ENCODE measurements around the gene PFKFB4. TPM values are rescaled to one million over a fixed set of nuclear protein-coding genes. Genes with fewer than 3 reads are reported as not detected.

The PFKFB4 gene
- total RNA-seq, 1 donor, result 18.1 TPM

GRCh38 chr3:48511551-48511950, 45.1 kb downstream of the PFKFB4 start:
- H3K4me3 ChIP-seq (ENCODE audit: low read depth, low read length), result no peak overlapping the region
- TF ChIP-seq CTCF (IDR thresholded peaks at IDR 0.05; ENCODE audit: insufficient read depth, low read depth, low read length), result no peak
- no peak for DNase-seq (ENCODE audit: low read depth)

DNA sequence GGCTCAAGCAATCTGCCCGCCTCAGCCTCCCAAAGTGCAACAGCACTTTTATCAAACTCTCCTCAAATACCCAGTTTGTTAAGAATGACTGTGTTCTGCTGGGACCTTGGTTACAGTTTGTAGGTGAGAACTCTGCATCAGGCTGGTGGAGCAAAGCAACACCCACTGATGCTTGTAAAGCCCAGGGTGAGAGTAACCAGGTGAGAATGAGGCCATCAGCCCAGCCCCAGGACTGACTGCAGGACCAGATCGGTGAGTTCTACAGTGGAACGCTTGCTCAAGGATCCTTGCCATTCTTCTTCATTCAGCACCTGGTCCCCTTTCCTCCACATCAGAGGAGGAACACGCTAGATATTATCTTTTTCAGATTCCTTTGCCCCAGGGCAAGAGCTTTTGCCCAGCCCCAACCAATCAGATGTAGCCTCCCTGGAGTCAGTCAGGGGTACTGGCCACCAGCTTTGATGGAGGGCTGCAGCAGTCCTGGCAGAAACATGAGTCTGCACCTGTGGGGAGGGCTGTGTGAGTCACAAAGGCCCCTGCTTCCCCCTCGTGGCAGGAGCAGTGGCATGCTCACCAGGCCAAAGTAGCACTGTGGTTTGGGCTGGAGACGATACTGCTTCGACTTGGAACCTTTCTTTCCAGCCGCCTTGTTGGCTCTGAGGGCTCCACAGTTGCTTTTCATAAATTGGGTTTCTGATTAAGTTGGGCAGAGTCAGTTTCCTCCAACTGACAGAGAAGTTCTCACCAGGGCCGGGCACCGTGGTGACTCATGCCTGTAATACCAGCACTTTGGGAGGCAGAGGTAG, 49.1 kb downstream of the PFKFB4 start:
- no peak overlapping the region for H3K4me3 ChIP-seq (ENCODE audit: low read depth, low read length)
- peak; percentile 65 for DNase-seq (ENCODE audit: low read depth)
- TF ChIP-seq CTCF (IDR thresholded peaks at IDR 0.05; ENCODE audit: insufficient read depth, low read depth, low read length), result peak; percentile 64

GRCh38 chr3:48505968-48506504, 50.6 kb downstream of the PFKFB4 start:
- H3K4me3 ChIP-seq (ENCODE audit: low read depth, low read length), result no peak overlapping the region
- TF ChIP-seq CTCF (IDR thresholded peaks at IDR 0.05; ENCODE audit: insufficient read depth, low read depth, low read length), result no peak
- DNase-seq (ENCODE audit: low read depth), result no peak

DNA sequence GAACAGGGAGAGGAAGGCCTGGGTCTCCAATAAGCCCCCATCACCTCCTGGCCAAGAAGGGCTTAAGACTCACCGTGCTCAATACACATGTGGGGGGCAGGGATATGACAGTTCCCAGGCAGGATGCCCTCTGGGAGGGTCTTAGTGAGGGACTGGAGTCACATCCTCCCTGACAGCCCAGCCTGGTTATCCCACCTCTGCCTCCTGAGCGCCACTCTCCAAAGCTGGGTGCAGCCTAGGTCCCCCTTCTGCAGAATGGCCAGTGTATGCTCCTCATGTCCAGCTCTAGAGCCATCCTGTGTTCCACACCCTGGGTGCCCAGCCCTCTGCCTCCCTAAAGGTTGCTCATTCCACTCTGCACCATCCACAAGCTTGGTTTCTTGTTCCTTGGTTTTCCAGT, 51.5 kb downstream of the PFKFB4 start:
- no peak for TF ChIP-seq CTCF (IDR thresholded peaks at IDR 0.05; ENCODE audit: insufficient read depth, low read depth, low read length)
- DNase-seq (ENCODE audit: low read depth), result no peak
- no peak overlapping the region for H3K4me3 ChIP-seq (ENCODE audit: low read depth, low read length)

- no peak for TF ChIP-seq CTCF (IDR thresholded peaks at IDR 0.05; ENCODE audit: insufficient read depth, low read depth, low read length)
- H3K4me3 ChIP-seq (ENCODE audit: low read depth, low read length), result peak within 1 kb of the TSS; percentile 83
- peak; percentile 55 for DNase-seq (ENCODE audit: low read depth)
Observed at GRCh38 chr3:48504051-48504946, 52.3 kb downstream of the PFKFB4 start, which contains the start of gene SHISA5. SHISA5 (minus strand) TSS chr3:48504174; CDS start chr3:48504094, 80 bp downstream.

DNA sequence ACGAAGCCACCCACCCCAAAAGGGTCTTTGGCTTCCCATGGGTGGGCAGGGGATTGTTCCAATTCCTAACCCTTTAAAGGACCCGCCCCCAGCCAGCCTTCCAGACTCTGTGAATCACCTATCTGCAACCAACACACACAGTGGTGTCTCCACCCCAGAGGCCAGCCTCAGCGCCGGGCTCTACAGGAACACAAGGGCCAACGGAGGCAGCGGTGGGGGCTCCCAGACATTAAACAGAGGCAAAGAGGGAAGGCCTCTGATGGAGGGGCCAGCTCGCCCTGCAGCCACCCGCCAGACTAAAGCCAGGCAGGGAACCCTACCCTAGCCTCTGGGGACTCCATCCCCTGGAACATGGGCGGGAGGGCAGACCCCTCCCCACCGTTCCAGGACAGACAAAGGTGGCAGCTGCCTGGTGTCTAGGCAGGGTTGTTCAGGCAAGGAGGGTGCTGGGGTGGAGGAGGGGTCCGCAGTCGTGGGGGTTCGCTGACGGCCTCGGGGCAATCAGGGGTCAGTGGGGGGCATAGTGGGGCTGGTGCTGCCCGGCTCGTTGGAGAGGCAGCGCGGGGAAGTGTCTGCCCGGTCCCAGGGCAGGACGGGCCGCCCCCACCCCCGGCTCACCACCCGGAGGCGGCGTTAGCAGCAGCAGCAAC, 53.1 kb downstream of the PFKFB4 start:
- peak; percentile 53 for DNase-seq (ENCODE audit: low read depth)
- peak overlapping the region; percentile 83 for H3K4me3 ChIP-seq (ENCODE audit: low read depth, low read length)
- TF ChIP-seq CTCF (IDR thresholded peaks at IDR 0.05; ENCODE audit: insufficient read depth, low read depth, low read length), result no peak
